ENCODE measurements around the gene BAHD1.
"Not testable (repeated sequence)": the region's sequence is repeated elsewhere in the genome, so short reads cannot be mapped to it uniquely, and the experiment has no call there.

BAHD1 gene

GRCh38 chr15:40446144-40446543 lies 5.4 kb downstream of the BAHD1 start:
- no peak overlapping the region for H3K4me3 ChIP-seq (ENCODE audit: low read length in 2 of 2)
- no peaks in the 10 kb centered on the region for H3K36me3 ChIP-seq (ENCODE audit: control insufficient read depth in 2 of 2, insufficient read depth in 2 of 2, low read length in 2 of 2)
- no peak overlapping the region for H3K27ac ChIP-seq (ENCODE audit: low read length)
- no peaks in the 10 kb centered on the region for H3K9me3 ChIP-seq (ENCODE audit: control insufficient read depth in 2 of 2, low read length in 2 of 2)
- peaks cover 21% of the 10 kb centered on the region for H3K4me1 ChIP-seq (ENCODE audit: control insufficient read depth, insufficient read depth, low read length)
- H3K9ac ChIP-seq (ENCODE audit: low read length in 2 of 2), result no peak overlapping the region
- H3K27me3 ChIP-seq (ENCODE audit: control insufficient read depth in 1 of 2, insufficient read depth in 2 of 2, low read length in 2 of 2), result no peaks in the 10 kb centered on the region

- no peaks in the 10 kb centered on the region for H3K9me3 ChIP-seq (ENCODE audit: control insufficient read depth in 2 of 2, low read length in 2 of 2)
- H3K4me3 ChIP-seq (ENCODE audit: low read length in 2 of 2), result no peak overlapping the region
- no peak overlapping the region for H3K27ac ChIP-seq (ENCODE audit: low read length)
- H3K4me1 ChIP-seq (ENCODE audit: control insufficient read depth, insufficient read depth, low read length), result peaks cover 16% of the 10 kb centered on the region
- H3K9ac ChIP-seq (ENCODE audit: low read length in 2 of 2), result no peak overlapping the region
- no peaks in the 10 kb centered on the region for H3K27me3 ChIP-seq (ENCODE audit: control insufficient read depth in 1 of 2, insufficient read depth in 2 of 2, low read length in 2 of 2)
- no peaks in the 10 kb centered on the region for H3K36me3 ChIP-seq (ENCODE audit: control insufficient read depth in 2 of 2, insufficient read depth in 2 of 2, low read length in 2 of 2)
Measured at GRCh38 chr15:40448354-40448753, 7.6 kb downstream of the BAHD1 start.

- no peaks in the 10 kb centered on the region for H3K36me3 ChIP-seq (ENCODE audit: control insufficient read depth in 2 of 2, insufficient read depth in 2 of 2, low read length in 2 of 2)
- no peak overlapping the region for H3K9ac ChIP-seq (ENCODE audit: low read length in 2 of 2)
- H3K4me3 ChIP-seq (ENCODE audit: low read length in 2 of 2), result no peak overlapping the region
- H3K27me3 ChIP-seq (ENCODE audit: control insufficient read depth in 1 of 2, insufficient read depth in 2 of 2, low read length in 2 of 2), result no peaks in the 10 kb centered on the region
- no peaks in the 10 kb centered on the region for H3K9me3 ChIP-seq (ENCODE audit: control insufficient read depth in 2 of 2, low read length in 2 of 2)
- H3K27ac ChIP-seq (ENCODE audit: low read length), result no peak overlapping the region
- peaks cover 14% of the 10 kb centered on the region for H3K4me1 ChIP-seq (ENCODE audit: control insufficient read depth, insufficient read depth, low read length)
Measured at GRCh38 chr15:40449275-40449674, 8.5 kb downstream of the BAHD1 start.

DNA sequence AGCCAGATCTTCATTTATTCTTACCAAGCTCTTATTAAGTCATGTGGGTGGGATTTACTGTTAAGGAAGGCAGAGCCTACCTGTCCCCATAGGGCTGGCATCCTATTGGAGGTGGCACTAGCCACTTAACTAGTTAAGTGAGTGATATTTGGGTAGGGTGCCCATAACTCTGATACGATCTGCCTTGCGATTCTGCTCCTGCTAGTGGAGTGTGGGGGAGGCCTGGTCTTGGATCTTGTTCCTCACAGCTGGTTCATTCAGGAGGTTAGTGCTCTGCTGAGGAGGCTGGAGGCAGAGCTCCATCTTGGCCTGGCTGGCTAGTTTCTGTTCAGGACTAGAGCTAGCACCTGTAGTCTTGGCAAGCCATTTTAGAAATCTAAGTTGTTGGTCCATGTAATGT lies 9.3 kb downstream of the BAHD1 start:
- Histone ChIP-seq H3K9me3 (ENCODE audit: control insufficient read depth in 2 of 2, low read length in 2 of 2) (no peaks in the 10 kb centered on the region), H3K4me1 (ENCODE audit: control insufficient read depth, insufficient read depth, low read length) (peaks cover 22% of the 10 kb centered on the region), H3K4me3 (ENCODE audit: low read length in 2 of 2) (no peak overlapping the region), H3K27me3 (ENCODE audit: control insufficient read depth in 1 of 2, insufficient read depth in 2 of 2, low read length in 2 of 2) (no peaks in the 10 kb centered on the region), H3K36me3 (ENCODE audit: control insufficient read depth in 2 of 2, insufficient read depth in 2 of 2, low read length in 2 of 2) (no peaks in the 10 kb centered on the region), H3K27ac (ENCODE audit: low read length) (no peak overlapping the region), H3K9ac (ENCODE audit: low read length in 2 of 2) (no peak overlapping the region)

GRCh38 chr15:40451527-40452158 lies 10.9 kb downstream of the BAHD1 start:
- peaks cover 24% of the 10 kb centered on the region for H3K4me1 ChIP-seq (ENCODE audit: control insufficient read depth, insufficient read depth, low read length)
- peak overlapping the region in 1 of 2 donors; percentile 7 for H3K9ac ChIP-seq (ENCODE audit: low read length in 2 of 2)
- H3K4me3 ChIP-seq (ENCODE audit: low read length in 2 of 2), result no peak overlapping the region
- no peaks in the 10 kb centered on the region for H3K9me3 ChIP-seq (ENCODE audit: control insufficient read depth in 2 of 2, low read length in 2 of 2)
- no peaks in the 10 kb centered on the region for H3K36me3 ChIP-seq (ENCODE audit: control insufficient read depth in 2 of 2, insufficient read depth in 2 of 2, low read length in 2 of 2)
- H3K27me3 ChIP-seq (ENCODE audit: control insufficient read depth in 1 of 2, insufficient read depth in 2 of 2, low read length in 2 of 2), result no peaks in the 10 kb centered on the region
- H3K27ac ChIP-seq (ENCODE audit: low read length), result no peak overlapping the region

DNA sequence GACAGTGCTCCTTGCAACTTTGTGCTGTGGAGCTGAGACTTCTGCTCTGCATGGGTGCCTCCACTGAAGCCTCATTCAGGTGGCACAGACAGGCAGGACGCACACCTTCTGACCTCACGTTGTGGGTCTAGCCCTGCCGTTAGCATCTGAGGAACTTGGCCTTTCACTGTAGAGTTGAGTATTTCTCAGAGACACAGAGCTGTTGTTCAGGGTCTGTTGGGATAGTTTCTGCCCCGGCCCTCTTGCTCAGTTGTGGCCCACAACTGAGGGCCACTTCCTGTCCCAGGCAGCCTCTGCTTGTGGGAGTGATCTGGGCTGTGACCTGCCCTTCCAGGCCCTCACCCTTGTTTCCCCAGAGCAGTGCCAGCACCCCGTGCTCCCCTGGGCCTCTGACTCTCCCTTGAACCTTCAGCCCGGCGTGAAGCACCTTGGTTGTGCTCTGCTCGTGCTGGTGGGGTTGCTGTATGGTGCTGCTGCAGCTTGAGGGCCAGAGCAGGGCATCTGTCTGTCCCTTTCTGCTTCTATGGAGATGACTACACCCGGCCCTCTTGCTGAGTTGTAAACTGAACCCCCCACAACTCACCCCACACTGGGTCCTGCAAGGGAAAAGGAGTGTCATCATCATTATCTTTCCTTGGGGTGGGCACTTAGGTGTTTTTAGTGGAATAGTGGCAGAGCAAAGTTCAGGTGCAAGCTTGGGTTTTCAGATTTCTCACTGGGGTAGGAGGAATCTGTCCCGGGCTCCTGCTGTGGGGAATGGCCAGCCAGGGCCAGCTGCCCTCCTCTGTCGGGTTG lies 11.7 kb downstream of the BAHD1 start:
- no peaks in the 10 kb centered on the region for H3K36me3 ChIP-seq (ENCODE audit: control insufficient read depth in 2 of 2, insufficient read depth in 2 of 2, low read length in 2 of 2)
- no peak overlapping the region for H3K9ac ChIP-seq (ENCODE audit: low read length in 2 of 2)
- no peaks in the 10 kb centered on the region for H3K27me3 ChIP-seq (ENCODE audit: control insufficient read depth in 1 of 2, insufficient read depth in 2 of 2, low read length in 2 of 2)
- no peaks in the 10 kb centered on the region for H3K9me3 ChIP-seq (ENCODE audit: control insufficient read depth in 2 of 2, low read length in 2 of 2)
- H3K4me1 ChIP-seq (ENCODE audit: control insufficient read depth, insufficient read depth, low read length), result peaks cover 24% of the 10 kb centered on the region
- H3K27ac ChIP-seq (ENCODE audit: low read length), result no peak overlapping the region
- no peak overlapping the region for H3K4me3 ChIP-seq (ENCODE audit: low read length in 2 of 2)

GRCh38 chr15:40453941-40454340 lies 13.2 kb downstream of the BAHD1 start:
- H3K4me1 ChIP-seq (ENCODE audit: control insufficient read depth, insufficient read depth, low read length), result peaks cover 24% of the 10 kb centered on the region
- peak overlapping the region in 1 of 2 donors; percentile 9 for H3K9ac ChIP-seq (ENCODE audit: low read length in 2 of 2)
- not testable (repeated sequence) for H3K9me3 ChIP-seq (ENCODE audit: control insufficient read depth in 2 of 2, low read length in 2 of 2); H3K4me3 ChIP-seq (ENCODE audit: low read length in 2 of 2); H3K36me3 ChIP-seq (ENCODE audit: control insufficient read depth in 2 of 2, insufficient read depth in 2 of 2, low read length in 2 of 2); H3K27me3 ChIP-seq (ENCODE audit: control insufficient read depth in 1 of 2, insufficient read depth in 2 of 2, low read length in 2 of 2); H3K27ac ChIP-seq (ENCODE audit: low read length)

- Histone ChIP-seq H3K4me3 (ENCODE audit: low read length in 2 of 2) (no peak overlapping the region), H3K36me3 (ENCODE audit: control insufficient read depth in 2 of 2, insufficient read depth in 2 of 2, low read length in 2 of 2) (peaks cover 5 to 9% of the 10 kb centered on the region in 2 donors), H3K4me1 (ENCODE audit: control insufficient read depth, insufficient read depth, low read length) (peaks cover 26% of the 10 kb centered on the region), H3K27ac (ENCODE audit: low read length) (no peak overlapping the region), H3K9ac (ENCODE audit: low read length in 2 of 2) (peak overlapping the region in 1 of 2 donors; percentile 36), H3K9me3 (ENCODE audit: control insufficient read depth in 2 of 2, low read length in 2 of 2) (no peaks in the 10 kb centered on the region), H3K27me3 (ENCODE audit: control insufficient read depth in 1 of 2, insufficient read depth in 2 of 2, low read length in 2 of 2) (no peaks in the 10 kb centered on the region)
Measured at GRCh38 chr15:40454904-40455391, 14.2 kb downstream of the BAHD1 start.

- H3K27ac ChIP-seq (ENCODE audit: low read length), result no peak overlapping the region
- peak overlapping the region in 1 of 2 donors; percentile 10 for H3K9ac ChIP-seq (ENCODE audit: low read length in 2 of 2)
- peaks cover 11 to 17% of the 10 kb centered on the region in 2 donors for H3K36me3 ChIP-seq (ENCODE audit: control insufficient read depth in 2 of 2, insufficient read depth in 2 of 2, low read length in 2 of 2)
- H3K4me1 ChIP-seq (ENCODE audit: control insufficient read depth, insufficient read depth, low read length), result peaks cover 27% of the 10 kb centered on the region
- H3K9me3 ChIP-seq (ENCODE audit: control insufficient read depth in 2 of 2, low read length in 2 of 2), result no peaks in the 10 kb centered on the region
- no peak overlapping the region for H3K4me3 ChIP-seq (ENCODE audit: low read length in 2 of 2)
- no peaks in the 10 kb centered on the region for H3K27me3 ChIP-seq (ENCODE audit: control insufficient read depth in 1 of 2, insufficient read depth in 2 of 2, low read length in 2 of 2)
Measured at GRCh38 chr15:40456299-40456712, 15.6 kb downstream of the BAHD1 start.

DNA sequence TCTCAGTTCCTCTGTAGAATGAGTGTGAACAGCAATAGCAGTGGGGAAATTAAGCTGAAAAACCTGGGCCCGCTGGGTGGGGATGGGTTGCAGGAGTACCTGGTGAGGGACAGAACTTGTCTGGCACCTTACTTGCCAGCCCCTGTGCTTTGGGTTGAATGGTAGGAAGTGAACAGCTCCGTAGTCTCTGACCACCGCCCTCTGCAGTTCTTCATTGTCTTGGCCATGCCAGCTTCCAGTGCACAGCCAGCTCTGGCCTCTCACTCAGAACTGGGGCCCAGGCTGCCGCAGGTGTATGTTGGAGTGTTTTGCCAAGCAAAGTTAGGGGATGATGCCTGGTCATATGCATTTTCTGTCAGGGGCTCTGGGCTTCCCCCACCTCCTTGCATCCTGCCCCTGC lies 16.0 kb downstream of the BAHD1 start:
- H3K27me3 ChIP-seq (ENCODE audit: control insufficient read depth in 1 of 2, insufficient read depth in 2 of 2, low read length in 2 of 2), result no peaks in the 10 kb centered on the region
- H3K27ac ChIP-seq (ENCODE audit: low read length), result no peak overlapping the region
- H3K9me3 ChIP-seq (ENCODE audit: control insufficient read depth in 2 of 2, low read length in 2 of 2), result no peaks in the 10 kb centered on the region
- H3K9ac ChIP-seq (ENCODE audit: low read length in 2 of 2), result peak overlapping the region in 1 of 2 donors; percentile 10
- H3K4me3 ChIP-seq (ENCODE audit: low read length in 2 of 2), result no peak overlapping the region
- H3K36me3 ChIP-seq (ENCODE audit: control insufficient read depth in 2 of 2, insufficient read depth in 2 of 2, low read length in 2 of 2), result peaks cover 11 to 18% of the 10 kb centered on the region in 2 donors
- H3K4me1 ChIP-seq (ENCODE audit: control insufficient read depth, insufficient read depth, low read length), result peaks cover 27% of the 10 kb centered on the region
